ENCODE measurements around the gene RNASE13. TPM values are rescaled to one million over a fixed set of nuclear protein-coding genes. Genes with fewer than 3 reads are reported as not detected.

Gene RNASE13
- total RNA-seq, 1 donor from 2014 or later: not detected

DNA sequence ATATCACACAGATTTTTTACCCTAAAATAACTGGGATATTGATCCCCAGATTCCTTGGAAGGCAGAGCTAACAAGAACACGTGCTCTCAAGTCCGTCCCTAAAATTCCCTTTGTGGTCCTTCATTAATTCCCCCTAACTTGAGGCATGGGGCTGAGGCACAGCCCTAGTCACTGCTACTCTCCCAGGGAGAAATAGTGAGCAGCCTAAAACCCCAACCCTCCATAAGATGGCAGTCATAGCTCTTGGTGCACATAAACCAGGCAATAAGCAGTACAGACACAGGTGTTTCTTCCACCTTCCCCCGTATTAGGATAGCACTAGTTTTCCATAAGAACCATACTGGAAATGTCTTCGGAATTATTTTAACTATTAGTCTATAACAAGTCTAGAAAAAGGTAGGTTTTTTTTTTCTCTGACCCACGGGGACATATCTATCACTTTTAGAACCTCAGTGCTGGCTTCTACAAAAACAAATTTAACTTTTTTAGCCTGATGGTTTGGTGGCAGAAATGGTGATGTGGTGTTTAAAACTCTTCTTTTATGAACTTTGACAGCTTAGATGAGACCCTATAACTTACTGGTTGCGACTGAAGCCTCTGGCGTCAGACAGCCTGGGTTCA is 32.4 kb upstream of the RNASE13 start:
- intact Hi-C loops (cut with micrococcal nuclease): no loop called here

DNA sequence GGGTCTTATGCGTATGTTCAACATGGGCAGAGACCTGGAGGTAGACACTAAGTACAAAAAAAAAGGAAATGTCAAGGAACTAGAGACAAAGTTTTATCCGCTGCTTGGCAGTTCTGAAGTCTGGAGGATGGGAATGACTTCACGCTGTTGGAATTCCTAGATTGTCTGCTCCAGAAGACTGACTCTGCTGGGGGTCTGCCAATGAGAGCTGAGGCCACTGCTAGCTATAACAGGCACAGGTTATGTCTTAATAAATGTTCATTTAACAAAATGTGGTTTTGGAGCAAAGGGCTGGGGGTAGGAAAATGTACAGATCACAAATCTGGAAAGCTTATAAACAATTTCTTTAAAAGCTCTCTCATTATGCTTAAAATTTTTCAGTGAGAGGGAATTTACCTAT is 28.9 kb upstream of the RNASE13 start:
- intact Hi-C loops (cut with micrococcal nuclease): no loop called here

DNA sequence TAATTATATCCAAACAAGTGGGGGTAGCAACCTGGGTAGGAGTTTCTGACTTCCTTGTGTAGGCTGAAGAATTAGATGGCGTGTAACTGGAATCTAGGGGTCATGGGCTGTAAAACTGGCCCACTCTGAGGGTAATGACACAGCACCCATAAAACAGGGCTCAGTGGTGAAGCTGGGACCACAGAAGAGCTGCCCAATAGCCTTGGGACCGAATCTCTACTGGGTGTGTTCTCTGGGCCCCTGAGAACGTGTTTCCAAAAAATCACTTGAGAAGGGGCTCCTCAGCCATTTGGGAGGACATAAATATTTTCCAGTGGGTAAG is 26.7 kb upstream of the RNASE13 start:
- intact Hi-C loops (cut with micrococcal nuclease): no loop called here

DNA sequence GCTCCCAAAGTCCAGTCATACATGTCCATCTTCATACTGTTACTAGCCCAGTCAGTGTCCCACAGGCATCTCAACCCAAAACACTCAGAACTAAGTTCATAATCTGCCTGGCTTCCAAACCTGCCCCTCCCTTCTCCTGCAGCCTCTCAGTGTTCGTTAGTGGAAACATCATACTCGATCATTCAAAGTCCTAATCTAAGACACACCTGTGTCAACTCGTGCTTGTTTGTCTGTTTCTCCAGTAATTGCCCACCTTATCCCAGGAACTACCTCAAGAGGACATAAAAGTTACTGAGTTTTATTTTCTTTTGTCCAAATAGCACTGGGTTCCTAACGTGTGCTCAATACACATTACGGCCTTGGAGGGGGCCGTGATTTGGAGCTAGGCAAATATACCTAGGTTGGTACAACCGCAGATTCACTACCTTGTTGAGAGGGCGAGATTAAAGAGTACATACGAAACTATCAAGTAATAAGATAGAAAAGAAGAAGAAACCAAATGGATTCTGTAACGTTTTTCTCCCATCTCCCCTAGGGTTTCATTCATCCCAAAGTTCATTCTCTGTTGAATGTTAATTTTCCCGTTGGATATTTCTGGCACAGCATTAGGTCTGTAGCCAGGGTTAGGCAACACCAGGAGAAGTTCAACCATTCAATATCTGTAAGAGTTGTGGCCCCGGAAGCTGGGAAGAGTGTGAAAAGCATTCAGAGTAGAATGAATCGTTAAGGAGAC is 26.2 kb upstream of the RNASE13 start:
- intact Hi-C loops (cut with micrococcal nuclease): no loop called here

DNA sequence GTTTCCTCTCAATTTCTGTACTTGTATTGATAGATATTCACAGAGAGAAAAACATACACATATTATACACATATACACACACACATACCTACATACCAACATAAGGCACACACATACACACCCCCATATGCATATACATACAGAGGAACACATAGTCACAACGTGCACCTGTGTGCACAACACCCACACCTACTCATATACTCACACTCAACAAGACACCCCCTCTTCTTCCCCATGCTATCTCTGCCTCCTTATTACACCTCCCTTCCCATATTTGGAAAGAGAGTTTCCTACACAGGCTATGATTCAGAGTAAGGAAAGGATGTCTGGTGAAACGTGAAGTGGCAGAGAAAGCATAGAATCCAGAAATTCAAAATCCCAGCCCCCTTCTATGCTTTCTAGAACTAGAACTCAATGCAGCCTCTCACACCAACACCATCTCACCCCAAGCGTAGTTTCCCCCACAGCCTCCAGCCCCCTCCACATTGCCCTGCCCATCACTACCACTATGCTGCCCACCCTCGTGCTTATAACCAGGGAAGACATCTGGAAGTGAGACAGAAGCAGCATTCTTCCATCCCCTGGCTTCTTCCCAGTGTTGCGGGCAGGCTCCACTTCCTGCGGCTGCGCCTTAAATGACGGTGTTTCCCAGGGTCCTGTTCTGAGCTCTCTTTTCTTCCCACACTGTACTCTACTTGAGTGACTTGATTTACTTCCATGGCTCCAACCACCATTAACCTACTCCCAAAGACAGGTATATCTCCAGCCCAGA is 25.4 kb upstream of the RNASE13 start:
- intact Hi-C loops (cut with micrococcal nuclease): no loop called here

DNA sequence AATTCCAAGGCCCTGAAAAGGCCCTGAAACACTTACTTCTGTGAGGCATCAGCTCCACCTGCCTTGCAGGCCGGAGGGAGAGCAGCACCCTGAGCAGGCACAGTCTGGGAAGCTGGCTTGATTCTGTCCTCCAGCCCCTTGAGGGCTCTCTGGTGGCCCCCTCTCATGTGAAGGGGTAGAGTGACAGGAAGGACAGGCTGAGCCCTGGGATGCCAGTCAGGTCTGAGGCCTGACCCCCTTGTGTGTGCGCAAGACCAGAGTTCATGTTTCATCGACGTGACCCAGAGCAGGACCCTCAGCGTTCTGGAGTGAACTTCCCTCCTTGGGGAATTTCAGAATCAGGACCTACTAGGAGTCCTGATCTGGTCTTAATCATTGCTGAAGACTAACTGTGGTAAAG is 24.3 kb upstream of the RNASE13 start:
- intact Hi-C loops (cut with micrococcal nuclease): no loop called here

DNA sequence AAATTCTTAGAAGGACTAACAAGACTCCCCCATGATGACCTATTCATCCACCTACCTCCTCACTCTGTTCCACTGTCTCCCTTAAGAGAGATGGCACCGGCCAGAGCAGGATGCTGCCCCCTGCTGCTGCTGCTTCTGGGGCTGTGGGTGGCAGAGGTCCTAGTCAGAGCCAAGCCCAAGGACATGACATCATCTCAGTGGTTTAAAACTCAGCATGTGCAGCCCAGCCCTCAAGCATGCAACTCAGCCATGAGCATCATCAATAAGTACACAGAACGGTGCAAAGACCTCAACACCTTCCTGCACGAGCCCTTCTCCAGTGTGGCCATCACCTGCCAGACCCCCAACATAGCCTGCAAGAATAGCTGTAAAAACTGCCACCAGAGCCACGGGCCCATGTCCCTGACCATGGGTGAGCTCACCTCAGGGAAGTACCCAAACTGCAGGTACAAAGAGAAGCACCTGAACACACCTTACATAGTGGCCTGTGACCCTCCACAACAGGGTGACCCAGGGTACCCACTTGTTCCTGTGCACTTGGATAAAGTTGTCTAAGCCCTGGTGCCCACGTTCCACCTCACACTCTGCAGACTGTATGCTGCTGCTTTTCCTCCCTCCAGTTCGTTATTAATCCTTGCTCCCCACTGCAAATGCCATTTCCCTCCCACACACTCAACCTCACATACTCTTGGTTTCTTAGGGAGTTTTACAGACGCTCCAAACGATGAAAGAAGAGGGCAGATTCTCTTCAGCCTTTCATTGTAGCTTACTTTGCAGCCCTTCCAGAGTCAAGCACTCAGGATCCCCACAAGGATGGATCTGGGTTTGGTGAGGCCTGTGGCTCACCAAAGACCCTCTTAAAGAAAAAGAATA is 23.4 kb upstream of the RNASE13 start, which contains the start of gene RNASE8:
RNASE8 (plus strand) TSS at position 20 of the 873 bp plus-strand sequence; CDS start at position 91, 71 bp downstream.
- intact Hi-C loops (cut with micrococcal nuclease): no loop called here

DNA sequence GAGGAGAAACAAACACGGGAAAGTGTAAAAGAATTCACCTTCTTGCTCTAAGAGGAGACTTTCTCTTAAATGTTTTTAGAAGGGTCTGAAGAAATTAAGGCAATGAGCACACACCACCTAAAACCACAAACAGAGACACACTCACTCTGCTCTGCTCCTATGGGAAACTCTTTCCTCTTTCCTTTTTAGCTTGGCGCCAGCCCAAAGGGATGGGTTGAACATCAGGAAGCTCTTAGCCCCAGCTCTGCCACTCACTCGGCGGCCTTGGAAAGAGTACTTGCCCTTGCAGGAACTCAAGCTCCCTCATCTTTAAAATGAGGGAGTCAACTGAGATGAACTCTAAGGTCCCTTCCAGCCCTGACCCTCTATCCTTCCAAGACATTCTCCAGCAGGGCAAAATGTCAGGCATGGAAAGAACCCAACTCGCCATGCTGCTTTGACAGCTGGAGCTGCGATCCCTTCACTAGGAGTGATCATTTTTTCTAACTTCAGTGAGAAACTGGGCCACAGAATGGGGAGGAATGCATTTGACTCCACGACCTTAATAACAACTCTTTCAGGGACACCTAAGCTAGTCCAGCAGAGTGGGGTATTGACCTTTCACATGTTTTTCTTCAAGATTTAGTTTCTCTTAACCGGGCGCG is 22.0 kb upstream of the RNASE13 start:
- intact Hi-C loops (cut with micrococcal nuclease): no loop called here

DNA sequence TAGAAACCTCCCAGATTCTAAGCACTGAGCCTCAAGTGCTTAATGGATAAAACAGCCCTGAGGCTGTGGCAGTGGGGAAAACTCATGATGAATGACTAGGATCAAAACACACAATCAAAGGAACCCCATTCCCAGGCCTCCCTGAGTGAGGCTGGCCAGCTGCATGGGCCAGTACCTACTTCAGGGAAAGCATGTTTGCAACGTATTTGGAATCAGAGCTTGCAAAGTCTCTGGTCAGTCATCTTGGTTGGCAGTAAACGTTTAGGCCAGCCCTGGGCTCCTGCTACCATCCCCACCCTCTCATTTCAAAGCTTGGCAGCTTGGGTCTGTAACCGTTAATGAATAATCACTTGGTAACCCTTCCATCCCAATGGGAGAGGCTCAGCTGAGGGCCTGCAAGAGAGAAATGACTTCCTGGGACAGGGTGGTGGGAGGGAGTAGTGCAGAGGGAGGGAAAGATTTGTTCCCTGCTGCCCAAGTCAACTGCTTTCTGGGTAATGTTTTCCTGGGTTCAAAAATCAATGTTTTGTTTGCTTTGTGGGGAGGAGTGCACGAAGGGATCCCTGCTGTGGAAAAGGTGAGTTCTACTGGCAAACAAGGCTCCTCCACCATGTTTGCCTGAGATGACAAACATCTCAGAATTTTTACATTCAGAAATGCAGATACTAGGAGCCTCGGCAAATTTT is 21.0 kb upstream of the RNASE13 start:
- intact Hi-C loops (cut with micrococcal nuclease): no loop called here

DNA sequence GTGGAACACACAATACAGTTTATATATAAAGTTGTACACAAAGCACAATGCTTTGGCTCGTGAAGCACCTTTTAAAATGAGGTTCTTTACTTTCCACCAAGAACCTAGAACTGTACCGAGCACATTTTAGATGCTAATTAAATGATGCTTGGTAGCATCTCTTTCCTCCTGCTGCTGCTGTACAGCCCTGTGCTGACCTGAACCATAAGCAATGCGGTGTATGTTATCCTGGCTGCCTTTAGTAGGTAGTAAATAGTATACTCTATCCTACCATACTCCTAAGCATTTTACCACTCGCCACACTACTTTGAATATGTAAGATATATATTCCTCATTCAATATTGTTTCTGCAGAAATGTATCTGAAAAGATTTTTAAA is 20.1 kb upstream of the RNASE13 start:
- intact Hi-C loops (cut with micrococcal nuclease): no loop called here

DNA sequence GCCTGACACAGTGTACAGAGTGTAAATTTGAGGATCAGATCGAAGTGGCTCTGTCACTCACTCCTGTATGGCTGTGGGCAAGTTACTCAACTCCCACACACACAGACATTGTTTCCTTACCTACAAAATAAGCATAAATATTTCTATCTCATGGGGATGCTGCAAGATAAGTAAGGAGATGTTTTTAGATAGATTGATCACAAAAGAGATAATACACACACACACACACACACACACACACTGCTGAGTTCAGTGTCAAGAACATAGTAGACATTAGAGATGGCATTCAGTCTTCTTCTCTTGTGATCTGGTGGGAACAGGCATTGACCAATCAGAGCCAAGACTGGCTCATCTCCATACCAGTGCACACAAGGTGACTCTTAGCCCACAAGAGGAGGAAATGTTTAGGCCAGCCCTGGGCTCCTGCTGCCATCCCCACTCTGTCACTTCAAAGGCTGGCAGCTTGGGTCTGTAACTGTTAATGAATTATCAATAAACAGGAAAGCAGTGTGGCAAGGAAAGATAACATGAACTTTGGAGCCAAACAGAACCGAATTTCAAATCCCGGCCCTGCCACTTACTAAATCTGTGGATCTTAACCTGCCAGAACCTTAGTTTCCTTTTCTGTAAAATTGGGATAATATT is 19.6 kb upstream of the RNASE13 start:
- intact Hi-C loops (cut with micrococcal nuclease): no loop called here

DNA sequence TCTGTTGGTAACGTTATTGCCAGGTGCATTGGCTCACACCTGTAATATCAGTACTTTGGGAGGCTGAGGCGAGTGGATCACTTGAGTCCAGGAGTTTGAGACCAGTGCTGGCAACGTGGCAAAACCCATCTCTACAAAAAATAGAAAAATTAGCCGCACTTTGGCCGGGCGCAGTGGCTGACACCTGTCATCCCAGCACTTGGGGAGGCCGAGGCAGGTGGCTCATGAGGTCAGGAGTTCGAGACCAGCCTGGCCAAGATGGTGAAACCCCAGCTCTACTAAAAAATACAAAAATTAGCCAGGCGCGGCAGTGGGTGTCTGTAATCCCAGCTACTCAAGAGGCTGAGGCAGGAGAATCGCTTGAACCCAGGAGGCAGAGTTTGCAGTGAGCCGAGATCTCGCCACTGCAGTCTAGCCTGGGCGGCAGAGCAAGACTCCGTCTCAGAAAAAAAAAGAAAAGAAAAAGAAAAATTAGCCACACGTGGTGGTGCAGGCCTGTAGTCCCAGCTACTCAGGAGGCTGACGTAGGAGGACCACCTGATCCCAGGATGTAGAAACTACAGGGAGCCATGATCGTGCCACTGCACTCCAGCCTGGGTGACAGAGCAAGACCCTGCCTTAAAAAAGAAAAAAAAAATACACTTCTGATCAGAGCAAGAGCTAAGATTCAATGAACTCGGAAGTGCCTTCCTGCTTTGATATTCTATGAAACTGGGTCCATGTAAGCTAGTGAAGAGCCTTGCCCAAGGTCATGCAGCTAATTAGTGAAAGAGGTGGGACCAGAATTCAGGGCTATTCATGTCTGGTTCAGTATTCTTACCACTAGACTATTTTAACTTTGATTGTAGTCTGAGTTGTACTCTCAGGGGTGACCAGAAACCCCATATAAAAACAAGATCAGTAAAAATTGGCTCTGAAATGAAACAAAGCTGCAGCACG is 18.8 kb upstream of the RNASE13 start:
- intact Hi-C loops (cut with micrococcal nuclease): no loop called here

DNA sequence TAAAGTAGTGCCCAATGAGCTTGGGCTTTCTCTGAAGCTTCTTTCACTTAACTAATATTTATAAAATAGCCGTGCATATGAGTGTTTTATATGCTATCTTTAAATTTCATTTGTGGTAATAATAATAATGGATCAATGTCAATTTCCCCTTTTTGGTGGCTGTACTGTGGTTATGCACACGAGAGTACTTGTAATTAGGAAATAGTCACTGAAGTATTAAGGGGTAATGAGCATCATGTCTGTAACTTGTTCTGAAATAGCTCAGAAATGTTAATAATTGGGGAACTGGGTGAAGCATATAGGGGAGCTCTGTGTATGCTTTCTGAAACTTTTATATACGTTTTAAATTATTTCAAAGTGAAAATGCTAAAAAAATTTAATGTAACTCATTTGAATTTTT is 16.0 kb upstream of the RNASE13 start:
- intact Hi-C loops (cut with micrococcal nuclease): no loop called here

DNA sequence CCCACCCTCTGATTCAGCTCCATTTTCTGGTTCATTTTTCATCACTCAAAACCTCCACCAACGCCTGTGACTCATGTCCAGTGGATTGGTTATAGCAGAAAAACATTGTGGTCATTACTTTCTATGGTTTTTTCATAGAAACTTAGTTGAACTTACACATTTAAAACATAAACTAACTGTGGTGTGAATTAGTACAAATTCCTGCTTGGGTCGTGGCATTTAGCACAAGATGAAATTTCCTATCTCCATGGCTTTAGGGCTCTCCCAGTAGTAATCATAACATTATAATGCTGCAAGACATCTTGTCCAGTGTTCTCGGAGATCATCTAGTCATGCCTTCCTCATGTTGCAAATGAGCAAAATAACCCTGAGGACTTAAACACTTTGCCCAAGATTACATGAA is 14.7 kb upstream of the RNASE13 start:
- intact Hi-C loops (cut with micrococcal nuclease): no loop called here

DNA sequence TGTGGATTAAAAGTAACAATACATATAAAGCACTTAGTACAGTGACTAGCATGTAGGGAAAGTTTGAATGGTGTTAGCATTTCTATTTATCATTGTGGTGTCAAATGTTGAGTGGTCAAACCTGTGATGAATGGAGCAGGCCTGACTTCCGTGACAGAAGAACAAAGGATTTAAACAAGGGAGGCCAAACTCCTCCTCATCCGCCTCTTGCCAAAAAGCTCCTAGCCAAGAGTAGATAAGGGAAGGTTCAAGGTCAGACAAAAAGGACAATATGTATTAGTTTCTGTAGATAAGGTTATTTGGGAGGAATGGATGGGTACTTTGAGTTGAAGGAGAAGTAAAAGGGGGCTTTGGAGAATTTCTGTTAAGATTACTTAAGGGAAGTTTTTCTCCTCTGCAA is 14.0 kb upstream of the RNASE13 start:
- intact Hi-C loops (cut with micrococcal nuclease): no loop called here

DNA sequence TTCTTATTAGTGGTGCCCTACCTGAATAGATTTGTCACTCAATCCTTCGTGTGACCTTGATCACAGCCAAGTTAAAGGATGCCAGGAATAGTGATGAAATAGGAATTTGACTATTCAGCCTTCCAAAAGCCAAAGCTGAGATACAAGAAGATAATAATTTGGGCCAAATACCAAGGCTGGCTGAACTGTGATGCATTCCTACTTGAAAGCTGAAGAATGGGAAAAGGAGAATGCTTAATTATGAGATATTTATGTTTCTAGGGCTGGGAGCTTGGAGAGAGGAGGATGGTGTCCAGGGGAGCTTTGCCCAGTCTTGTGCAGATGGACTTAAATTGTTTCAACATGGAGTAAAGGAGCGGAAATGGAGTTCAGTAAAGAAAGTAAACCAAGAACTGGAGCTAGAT is 12.8 kb upstream of the RNASE13 start:
- intact Hi-C loops (cut with micrococcal nuclease): no loop called here

DNA sequence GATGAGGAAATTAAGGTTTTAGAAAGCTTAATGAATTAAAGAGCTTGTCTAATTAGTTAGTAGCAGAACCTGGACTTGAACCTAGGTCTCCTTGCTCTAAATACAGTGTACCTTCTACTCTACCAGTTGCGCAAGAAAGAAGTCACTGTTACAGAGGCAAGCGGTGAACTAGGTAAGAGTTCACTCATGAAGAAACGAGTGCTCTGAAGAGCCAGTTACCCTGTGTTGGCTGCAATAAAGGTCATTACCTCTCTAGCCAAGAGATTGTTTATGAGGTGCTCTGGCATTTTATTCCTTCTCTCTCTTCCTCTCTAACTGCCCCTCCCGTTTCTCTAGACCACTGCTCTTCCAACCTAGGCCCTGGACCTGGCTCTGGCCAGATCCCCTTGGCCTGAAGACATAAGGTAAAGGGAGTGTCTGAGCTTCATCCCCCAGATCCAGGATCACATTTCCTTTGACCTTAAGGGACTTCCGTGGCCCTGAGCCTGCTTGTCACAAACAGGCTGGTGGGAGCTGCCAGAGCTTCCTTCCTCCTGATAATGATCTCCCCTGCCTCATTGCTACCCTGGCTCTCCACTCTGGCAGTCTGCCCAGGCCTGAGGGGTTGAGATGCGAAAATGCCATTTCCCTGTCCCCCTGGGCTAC is 9.5 kb upstream of the RNASE13 start:
- intact Hi-C loops (cut with micrococcal nuclease): no loop called here

DNA sequence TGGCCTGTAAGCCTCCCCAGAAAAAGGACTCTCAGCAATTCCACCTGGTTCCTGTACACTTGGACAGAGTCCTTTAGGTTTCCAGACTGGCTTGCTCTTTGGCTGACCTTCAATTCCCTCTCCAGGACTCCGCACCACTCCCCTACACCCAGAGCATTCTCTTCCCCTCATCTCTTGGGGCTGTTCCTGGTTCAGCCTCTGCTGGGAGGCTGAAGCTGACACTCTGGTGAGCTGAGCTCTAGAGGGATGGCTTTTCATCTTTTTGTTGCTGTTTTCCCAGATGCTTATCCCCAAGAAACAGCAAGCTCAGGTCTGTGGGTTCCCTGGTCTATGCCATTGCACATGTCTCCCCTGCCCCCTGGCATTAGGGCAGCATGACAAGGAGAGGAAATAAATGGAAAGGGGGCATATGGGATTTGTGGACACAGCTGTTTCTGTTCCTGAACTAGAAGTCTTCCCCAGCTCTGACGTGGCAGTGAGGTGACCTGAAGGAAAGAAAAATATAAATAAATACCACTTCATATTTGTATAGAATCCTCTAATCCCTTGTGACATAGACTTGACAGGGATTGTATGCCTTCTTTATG is 8.9 kb upstream of the RNASE13 start:
- intact Hi-C loops (cut with micrococcal nuclease): no loop called here
